CD4-positive, alpha-beta T cell treated with Interleukin-15 for 1 hour (primary cell): ENCODE data around the gene SLC25A48.

Source experiments
- DNase-seq: peaks from one replicate; pipeline ENCODE4 v3.0.0-alpha.2; 2020

The SLC25A48 gene

DNA sequence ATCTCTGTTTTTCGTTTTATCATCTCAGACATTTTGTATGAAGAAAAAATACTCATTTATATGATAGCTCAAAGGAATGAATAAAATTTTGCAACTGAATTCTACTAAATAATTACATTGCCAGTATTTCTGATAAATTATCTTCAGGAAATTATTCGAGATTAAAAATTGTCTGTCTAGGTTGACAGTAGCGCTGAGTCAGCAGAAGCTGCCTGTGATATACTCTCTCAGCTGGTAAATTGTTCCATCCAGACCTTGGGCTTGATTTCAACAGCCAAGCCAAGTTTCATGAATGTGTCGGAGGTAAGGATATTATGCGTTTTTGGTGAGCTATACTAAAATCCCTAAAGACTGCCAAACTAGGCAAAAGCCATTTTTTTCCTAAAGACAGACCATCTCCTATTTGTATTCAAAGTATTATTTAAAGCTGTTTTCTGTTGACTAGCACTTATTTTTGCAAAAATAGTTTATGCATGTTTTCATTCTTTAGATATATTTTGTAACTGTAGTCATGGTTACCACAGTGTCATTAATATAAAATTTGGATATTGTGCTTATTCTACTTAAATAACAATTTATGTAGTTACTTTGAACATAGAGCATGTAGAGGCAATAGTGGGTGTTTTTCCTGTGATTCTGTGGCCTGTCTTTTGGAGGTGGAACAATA is 102.9 kb downstream of the SLC25A48 start:
- DNase-seq, result no peak
